ENCODE measurements around the gene KIAA0232. TPM values are rescaled to one million over a fixed set of nuclear protein-coding genes. Genes with fewer than 3 reads are reported as not detected.

KIAA0232 gene
- polyA plus RNA-seq, 1 donor from 2014 or later, result 57.6 TPM

DNA sequence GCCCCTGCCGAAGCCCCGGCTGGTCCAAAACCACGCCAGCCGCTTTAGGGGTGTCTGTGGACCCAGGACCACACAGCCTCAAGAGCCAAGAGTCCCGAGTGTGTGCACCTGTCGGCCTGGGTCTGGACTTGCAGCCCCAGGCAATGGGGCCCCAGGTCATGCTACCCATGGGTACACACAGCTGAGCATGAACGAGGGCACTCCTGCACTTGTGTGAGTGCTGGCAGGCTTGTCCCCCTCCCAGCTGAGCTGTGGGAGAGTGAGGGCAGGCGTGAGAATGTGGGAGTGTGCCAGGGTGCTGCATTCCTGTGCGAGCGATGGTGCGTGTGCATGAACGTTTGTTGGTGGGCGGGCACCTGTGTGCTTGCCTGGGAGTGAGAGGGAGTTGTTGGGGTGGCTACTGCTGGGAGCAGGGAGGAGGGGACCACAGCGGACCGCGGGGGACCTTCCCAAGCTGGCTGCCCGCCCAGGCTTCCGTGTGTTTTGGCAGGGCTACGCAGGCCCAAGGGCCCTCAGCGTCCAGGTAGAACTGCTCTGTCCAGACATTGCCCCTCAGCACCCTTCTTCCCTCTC is 35.7 kb upstream of the KIAA0232 start:
- no peak overlapping the region for H3K4me3 ChIP-seq (ENCODE audit: low read length)
- no peaks in the 10 kb centered on the region for H3F3A ChIP-seq (ENCODE audit: insufficient read depth, low read length, poor library complexity, severe bottlenecking)
- no peaks in the 10 kb centered on the region for H4K20me1 ChIP-seq (ENCODE audit: insufficient read depth)
- no peaks in the 10 kb centered on the region for H3K36me3 ChIP-seq (ENCODE audit: insufficient read depth, low read length)
- no peaks in the 10 kb centered on the region for H3K79me2 ChIP-seq (replicated peaks; ENCODE audit: insufficient read depth, low read length)
- no peak overlapping the region for H3K4me2 ChIP-seq (ENCODE audit: low read length)
- no peaks in the 10 kb centered on the region for H3K9me2 ChIP-seq (ENCODE audit: insufficient read depth, low read length)
- H3K27me3 ChIP-seq (ENCODE audit: insufficient read depth, low read depth, low read length), result no peaks in the 10 kb centered on the region
- H3K9ac ChIP-seq (ENCODE audit: low read length), result no peak overlapping the region
- no peaks in the 10 kb centered on the region for H3K9me3 ChIP-seq (ENCODE audit: low read length)
- TF ChIP-seq, protein P1, sequence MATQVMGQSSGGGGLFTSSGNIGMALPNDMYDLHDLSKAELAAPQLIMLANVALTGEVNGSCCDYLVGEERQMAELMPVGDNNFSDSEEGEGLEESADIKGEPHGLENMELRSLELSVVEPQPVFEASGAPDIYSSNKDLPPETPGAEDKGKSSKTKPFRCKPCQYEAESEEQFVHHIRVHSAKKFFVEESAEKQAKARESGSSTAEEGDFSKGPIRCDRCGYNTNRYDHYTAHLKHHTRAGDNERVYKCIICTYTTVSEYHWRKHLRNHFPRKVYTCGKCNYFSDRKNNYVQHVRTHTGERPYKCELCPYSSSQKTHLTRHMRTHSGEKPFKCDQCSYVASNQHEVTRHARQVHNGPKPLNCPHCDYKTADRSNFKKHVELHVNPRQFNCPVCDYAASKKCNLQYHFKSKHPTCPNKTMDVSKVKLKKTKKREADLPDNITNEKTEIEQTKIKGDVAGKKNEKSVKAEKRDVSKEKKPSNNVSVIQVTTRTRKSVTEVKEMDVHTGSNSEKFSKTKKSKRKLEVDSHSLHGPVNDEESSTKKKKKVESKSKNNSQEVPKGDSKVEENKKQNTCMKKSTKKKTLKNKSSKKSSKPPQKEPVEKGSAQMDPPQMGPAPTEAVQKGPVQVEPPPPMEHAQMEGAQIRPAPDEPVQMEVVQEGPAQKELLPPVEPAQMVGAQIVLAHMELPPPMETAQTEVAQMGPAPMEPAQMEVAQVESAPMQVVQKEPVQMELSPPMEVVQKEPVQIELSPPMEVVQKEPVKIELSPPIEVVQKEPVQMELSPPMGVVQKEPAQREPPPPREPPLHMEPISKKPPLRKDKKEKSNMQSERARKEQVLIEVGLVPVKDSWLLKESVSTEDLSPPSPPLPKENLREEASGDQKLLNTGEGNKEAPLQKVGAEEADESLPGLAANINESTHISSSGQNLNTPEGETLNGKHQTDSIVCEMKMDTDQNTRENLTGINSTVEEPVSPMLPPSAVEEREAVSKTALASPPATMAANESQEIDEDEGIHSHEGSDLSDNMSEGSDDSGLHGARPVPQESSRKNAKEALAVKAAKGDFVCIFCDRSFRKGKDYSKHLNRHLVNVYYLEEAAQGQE (IDR thresholded peaks at IDR 0.05; ENCODE audit: borderline replicate concordance), result no peak
- TF ChIP-seq SMC3 (conservative IDR thresholded peaks at IDR 0.05; ENCODE audit: poor library complexity) (no peak), MXI1 (conservative IDR thresholded peaks at IDR 0.05; ENCODE audit: poor library complexity, severe bottlenecking) (no peak), RAD21 (conservative IDR thresholded peaks at IDR 0.05) (no peak), EZH2 (IDR thresholded peaks at IDR 0.05; ENCODE audit: borderline replicate concordance, insufficient read depth, low read length, poor library complexity, severe bottlenecking) (no peak)
- TF ChIP-seq, protein P2, sequence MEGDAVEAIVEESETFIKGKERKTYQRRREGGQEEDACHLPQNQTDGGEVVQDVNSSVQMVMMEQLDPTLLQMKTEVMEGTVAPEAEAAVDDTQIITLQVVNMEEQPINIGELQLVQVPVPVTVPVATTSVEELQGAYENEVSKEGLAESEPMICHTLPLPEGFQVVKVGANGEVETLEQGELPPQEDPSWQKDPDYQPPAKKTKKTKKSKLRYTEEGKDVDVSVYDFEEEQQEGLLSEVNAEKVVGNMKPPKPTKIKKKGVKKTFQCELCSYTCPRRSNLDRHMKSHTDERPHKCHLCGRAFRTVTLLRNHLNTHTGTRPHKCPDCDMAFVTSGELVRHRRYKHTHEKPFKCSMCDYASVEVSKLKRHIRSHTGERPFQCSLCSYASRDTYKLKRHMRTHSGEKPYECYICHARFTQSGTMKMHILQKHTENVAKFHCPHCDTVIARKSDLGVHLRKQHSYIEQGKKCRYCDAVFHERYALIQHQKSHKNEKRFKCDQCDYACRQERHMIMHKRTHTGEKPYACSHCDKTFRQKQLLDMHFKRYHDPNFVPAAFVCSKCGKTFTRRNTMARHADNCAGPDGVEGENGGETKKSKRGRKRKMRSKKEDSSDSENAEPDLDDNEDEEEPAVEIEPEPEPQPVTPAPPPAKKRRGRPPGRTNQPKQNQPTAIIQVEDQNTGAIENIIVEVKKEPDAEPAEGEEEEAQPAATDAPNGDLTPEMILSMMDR (IDR thresholded peaks at IDR 0.05; ENCODE audit: poor library complexity, severe bottlenecking), result no peak
- H2AFZ ChIP-seq (ENCODE audit: low read depth, low read length), result no peak overlapping the region
- H3K27ac ChIP-seq (ENCODE audit: low read length), result no peak overlapping the region

DNA sequence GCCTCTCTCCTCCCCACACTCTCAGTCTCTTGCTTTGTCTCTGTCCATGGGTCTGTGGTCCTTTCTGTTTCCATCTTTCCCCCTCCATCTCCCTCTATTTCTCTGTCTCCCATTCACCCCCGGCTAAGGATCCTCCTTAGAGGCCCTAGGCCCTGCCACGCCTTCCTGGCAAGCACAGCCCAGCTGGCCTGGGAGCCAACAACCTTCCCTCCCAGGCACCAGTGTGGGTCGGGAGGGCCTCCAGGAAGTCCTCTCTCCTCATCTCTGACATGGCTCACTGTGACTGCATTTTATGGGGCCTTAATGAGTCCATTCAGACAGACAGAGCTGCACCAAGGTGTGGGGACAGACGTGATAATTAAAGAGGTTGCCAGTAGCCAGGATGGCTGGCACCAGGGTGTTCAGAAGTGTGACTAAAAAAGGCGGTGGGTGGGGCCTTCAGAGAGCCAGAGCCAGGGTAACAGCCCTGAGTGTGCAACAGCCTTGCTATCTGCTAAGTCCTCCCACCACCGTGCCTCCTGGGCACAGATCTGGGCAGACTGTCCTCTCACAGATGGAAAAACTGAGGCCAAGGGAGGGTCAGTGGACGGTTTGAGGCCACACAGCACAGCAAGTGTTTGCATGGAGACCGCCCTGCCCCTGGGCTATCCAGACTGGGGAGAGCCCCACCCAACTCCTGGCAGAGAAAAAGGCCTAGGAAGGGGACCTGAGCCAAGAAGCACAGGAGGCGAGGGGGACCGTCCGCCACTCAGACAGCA is 35.1 kb upstream of the KIAA0232 start:
- Histone ChIP-seq H3K9ac (ENCODE audit: low read length) (no peak overlapping the region), H3K9me3 (ENCODE audit: low read length) (no peaks in the 10 kb centered on the region), H3K4me3 (ENCODE audit: low read length) (no peak overlapping the region), H3F3A (ENCODE audit: insufficient read depth, low read length, poor library complexity, severe bottlenecking) (no peaks in the 10 kb centered on the region), H3K4me2 (ENCODE audit: low read length) (no peak overlapping the region), H3K79me2 (replicated peaks; ENCODE audit: insufficient read depth, low read length) (no peaks in the 10 kb centered on the region), H3K9me2 (ENCODE audit: insufficient read depth, low read length) (no peaks in the 10 kb centered on the region), H3K27ac (ENCODE audit: low read length) (no peak overlapping the region), H2AFZ (ENCODE audit: low read depth, low read length) (no peak overlapping the region), H3K27me3 (ENCODE audit: insufficient read depth, low read depth, low read length) (no peaks in the 10 kb centered on the region), H3K36me3 (ENCODE audit: insufficient read depth, low read length) (no peaks in the 10 kb centered on the region), H4K20me1 (ENCODE audit: insufficient read depth) (no peaks in the 10 kb centered on the region)
- TF ChIP-seq POLR2AphosphoS5 (IDR thresholded peaks at IDR 0.05), result no peak
- no peak for TF ChIP-seq TAF1 (IDR thresholded peaks at IDR 0.05; ENCODE audit: low read depth)
- TF ChIP-seq MXI1 (conservative IDR thresholded peaks at IDR 0.05; ENCODE audit: poor library complexity, severe bottlenecking), result no peak
- no peak for TF ChIP-seq RAD21 (conservative IDR thresholded peaks at IDR 0.05)
- no peak for TF ChIP-seq EZH2 (IDR thresholded peaks at IDR 0.05; ENCODE audit: borderline replicate concordance, insufficient read depth, low read length, poor library complexity, severe bottlenecking)
- TF ChIP-seq, protein P2 (IDR thresholded peaks at IDR 0.05; ENCODE audit: poor library complexity, severe bottlenecking), result no peak
- no peak for TF ChIP-seq EP300 (conservative IDR thresholded peaks at IDR 0.05; ENCODE audit: poor library complexity, severe bottlenecking)
- TF ChIP-seq, protein P1 (IDR thresholded peaks at IDR 0.05; ENCODE audit: borderline replicate concordance), result no peak
- TF ChIP-seq SMC3 (conservative IDR thresholded peaks at IDR 0.05; ENCODE audit: poor library complexity), result no peak

Measured in neural cell (in vitro differentiated cells).